ENCODE results near the gene PARD3B. TPM values are rescaled to one million over a fixed set of nuclear protein-coding genes. Genes with fewer than 3 reads are reported as not detected.

PARD3B gene
- total RNA-seq, 1 donor from 2014 or later: 29.4 TPM

GRCh38 chr2:205574001-205574400, 1028.7 kb downstream of the PARD3B start:
- no peak for DNase-seq (ENCODE audit: low spot score)

- no peak for DNase-seq (ENCODE audit: low spot score)
These were observed 1034.1 kb downstream of the PARD3B start for GRCh38 chr2:205579335-205579734.

- DNase-seq (ENCODE audit: low spot score): no peak
These were observed 1035.1 kb downstream of the PARD3B start for GRCh38 chr2:205580212-205580987.

GRCh38 chr2:205582366-205582765, 1037.1 kb downstream of the PARD3B start:
- DNase-seq (ENCODE audit: low spot score): no peak

GRCh38 chr2:205585449-205586383, 1040.4 kb downstream of the PARD3B start:
- DNase-seq (ENCODE audit: low spot score): no peak

GRCh38 chr2:205586626-205587025, 1041.4 kb downstream of the PARD3B start:
- DNase-seq (ENCODE audit: low spot score): no peak

GRCh38 chr2:205589479-205589878, 1044.2 kb downstream of the PARD3B start:
- DNase-seq (ENCODE audit: low spot score): no peak

- no peak for DNase-seq (ENCODE audit: low spot score)
These were observed 1045.5 kb downstream of the PARD3B start for GRCh38 chr2:205590759-205591158.

- DNase-seq (ENCODE audit: low spot score): no peak
These were observed 1048.6 kb downstream of the PARD3B start for GRCh38 chr2:205593891-205594290.

GRCh38 chr2:205596581-205596980, 1051.3 kb downstream of the PARD3B start:
- DNase-seq (ENCODE audit: low spot score): no peak

- DNase-seq (ENCODE audit: low spot score): no peak
These were observed 1060.5 kb downstream of the PARD3B start for GRCh38 chr2:205605638-205606304.

- no peak for DNase-seq (ENCODE audit: low spot score)
These were observed 1061.9 kb downstream of the PARD3B start for GRCh38 chr2:205607146-205607545.

GRCh38 chr2:205609113-205609512, 1063.8 kb downstream of the PARD3B start:
- DNase-seq (ENCODE audit: low spot score): no peak

GRCh38 chr2:205610437-205610836, 1065.2 kb downstream of the PARD3B start:
- no peak for DNase-seq (ENCODE audit: low spot score)

- no peak for DNase-seq (ENCODE audit: low spot score)
These were observed 1067.4 kb downstream of the PARD3B start for GRCh38 chr2:205612636-205613035.

- DNase-seq (ENCODE audit: low spot score): no peak
These were observed 1068.8 kb downstream of the PARD3B start for GRCh38 chr2:205613970-205614559.

GRCh38 chr2:205614965-205615364, 1069.7 kb downstream of the PARD3B start:
- DNase-seq (ENCODE audit: low spot score): no peak

- DNase-seq (ENCODE audit: low spot score): no peak
These were observed 1072.6 kb downstream of the PARD3B start for GRCh38 chr2:205617905-205618304.

- DNase-seq (ENCODE audit: low spot score): no peak
These were observed 1074.3 kb downstream of the PARD3B start for GRCh38 chr2:205619600-205619999.

- no peak for DNase-seq (ENCODE audit: low spot score)
These were observed 1081.8 kb downstream of the PARD3B start for GRCh38 chr2:205627085-205627484.

GRCh38 chr2:205628422-205628821, 1083.1 kb downstream of the PARD3B start:
- DNase-seq (ENCODE audit: low spot score): no peak
